Upper lobe of right lung (tissue), 1 donor: Measurements from ENCODE around the gene ENHO. TPM values are rescaled to one million over a fixed set of nuclear protein-coding genes. Genes with fewer than 3 reads are reported as not detected.

ENCODE experiments used
- ATAC-seq: fragments of 200-7000 bp; cut with Tn5 transposase; one replicate; pipeline ENCODE4 v1.9.1; 2020; ENCODE audit warnings: mild to moderate bottlenecking, moderate library complexity
- DNase-seq: peaks from one replicate; pipeline ENCODE4 v3.0.0-alpha.2; 2020
- H3K27ac ChIP-seq: fragments of 200-600 bp; one replicate; pipeline ENCODE4 v1.8.0; 2022
- H3K27me3 ChIP-seq: fragments of 200-600 bp; one replicate; pipeline ENCODE4 v1.8.0; 2022; ENCODE audit warnings: mild to moderate bottlenecking
- H3K36me3 ChIP-seq: fragments of 200-600 bp; one replicate; pipeline ENCODE4 v1.8.0; 2022
- H3K4me1 ChIP-seq: fragments of 200-600 bp; one replicate; pipeline ENCODE4 v1.8.0; 2022
- H3K4me3 ChIP-seq: fragments of 200-600 bp; one replicate; pipeline ENCODE4 v1.8.0; 2022; ENCODE audit warnings: mild to moderate bottlenecking
- H3K9me3 ChIP-seq: fragments of 200-600 bp; one replicate; pipeline ENCODE4 v1.8.0; 2022
- intact Hi-C: fragments of 100-400 bp; cut with DNase I; formaldehyde crosslinking; loops from one replicate; pipeline ENCODE4 v1.11.0; 2022
- total RNA-seq: library from RNA; stranded (reverse); fragmentation: NEBNext Ultra II Directional; extraction: Animal tissue kit (Norgen Biotek cat#: 25700); gene quantifications from one replicate; pipeline ENCODE4 v1.2.1, GENCODE V29; 2021
- TF ChIP-seq, protein P1 (sequence below): fragments of 200-600 bp; IDR thresholded peaks from one replicate; pipeline ENCODE4 v1.8.0; 2022; ENCODE audit warnings: antibody characterized with exemption
- donor health status: DM: no; HTN: yes; CAD: no; lungs with severe emphysema.

Gene ENHO
- total RNA-seq, 1 donor from 2014 or later = 0.61 TPM

DNA sequence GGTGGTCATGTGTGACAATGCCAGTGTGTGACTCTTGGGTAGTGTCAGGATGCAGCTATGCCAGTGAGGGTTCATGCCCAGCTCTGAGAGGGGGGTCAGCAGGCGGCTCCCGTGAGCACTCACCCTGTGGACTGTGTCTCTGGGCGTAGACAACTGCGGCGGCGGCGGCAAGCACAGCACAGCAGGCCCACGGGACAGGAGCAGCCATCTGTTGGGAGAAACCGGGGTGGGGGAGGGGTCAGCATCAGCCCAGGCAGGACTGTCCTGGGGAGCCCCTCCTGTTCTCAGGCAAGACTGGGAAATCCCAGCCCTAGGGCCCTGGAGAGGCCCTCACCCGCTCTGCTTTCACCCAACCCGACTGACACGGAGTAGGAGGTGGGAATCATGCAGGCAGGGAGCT is 46.0 kb upstream of the ENHO start:
- Histone ChIP-seq H3K9me3 (no peaks in the 10 kb centered on the region), H3K4me1 (no peaks in the 10 kb centered on the region), H3K4me3 (no peak overlapping the region), H3K27me3 (peaks cover 18% of the 10 kb centered on the region), H3K27ac (no peak overlapping the region), H3K36me3 (no peaks in the 10 kb centered on the region)
- DNase-seq (no peak), ATAC-seq (no peak)
- intact Hi-C loops = no loop called here
- TF ChIP-seq, protein P1, sequence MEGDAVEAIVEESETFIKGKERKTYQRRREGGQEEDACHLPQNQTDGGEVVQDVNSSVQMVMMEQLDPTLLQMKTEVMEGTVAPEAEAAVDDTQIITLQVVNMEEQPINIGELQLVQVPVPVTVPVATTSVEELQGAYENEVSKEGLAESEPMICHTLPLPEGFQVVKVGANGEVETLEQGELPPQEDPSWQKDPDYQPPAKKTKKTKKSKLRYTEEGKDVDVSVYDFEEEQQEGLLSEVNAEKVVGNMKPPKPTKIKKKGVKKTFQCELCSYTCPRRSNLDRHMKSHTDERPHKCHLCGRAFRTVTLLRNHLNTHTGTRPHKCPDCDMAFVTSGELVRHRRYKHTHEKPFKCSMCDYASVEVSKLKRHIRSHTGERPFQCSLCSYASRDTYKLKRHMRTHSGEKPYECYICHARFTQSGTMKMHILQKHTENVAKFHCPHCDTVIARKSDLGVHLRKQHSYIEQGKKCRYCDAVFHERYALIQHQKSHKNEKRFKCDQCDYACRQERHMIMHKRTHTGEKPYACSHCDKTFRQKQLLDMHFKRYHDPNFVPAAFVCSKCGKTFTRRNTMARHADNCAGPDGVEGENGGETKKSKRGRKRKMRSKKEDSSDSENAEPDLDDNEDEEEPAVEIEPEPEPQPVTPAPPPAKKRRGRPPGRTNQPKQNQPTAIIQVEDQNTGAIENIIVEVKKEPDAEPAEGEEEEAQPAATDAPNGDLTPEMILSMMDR = no peak

DNA sequence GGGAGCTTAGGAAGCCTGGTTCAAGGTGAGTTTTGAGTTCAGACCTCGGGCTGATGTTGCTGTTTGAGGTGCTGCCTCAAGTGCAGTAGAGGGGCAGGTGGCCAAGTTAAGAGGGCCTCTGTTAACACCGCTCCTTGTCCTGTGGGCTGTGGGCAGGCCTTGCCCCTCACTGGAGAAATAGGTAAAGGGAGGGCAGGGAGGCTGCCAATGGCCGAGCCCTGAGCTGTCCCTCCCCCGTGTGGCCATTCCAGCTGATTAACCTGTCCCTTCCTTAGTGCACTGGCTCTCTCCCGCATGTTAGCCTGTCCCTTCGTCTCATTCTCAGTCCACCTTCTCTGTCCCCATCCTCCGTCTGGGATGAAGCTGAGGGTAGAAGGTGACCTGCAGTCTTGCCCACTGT is 45.3 kb upstream of the ENHO start:
- ATAC-seq (peak; percentile 7), DNase-seq (no peak)
- peaks cover 18% of the 10 kb centered on the region for H3K27me3 ChIP-seq
- no peaks in the 10 kb centered on the region for H3K4me1 ChIP-seq
- H3K9me3 ChIP-seq = no peaks in the 10 kb centered on the region
- H3K36me3 ChIP-seq = no peaks in the 10 kb centered on the region
- no peak overlapping the region for H3K4me3 ChIP-seq
- intact Hi-C loops = no loop called here
- H3K27ac ChIP-seq = no peak overlapping the region
- TF ChIP-seq, protein P1 = no peak

DNA sequence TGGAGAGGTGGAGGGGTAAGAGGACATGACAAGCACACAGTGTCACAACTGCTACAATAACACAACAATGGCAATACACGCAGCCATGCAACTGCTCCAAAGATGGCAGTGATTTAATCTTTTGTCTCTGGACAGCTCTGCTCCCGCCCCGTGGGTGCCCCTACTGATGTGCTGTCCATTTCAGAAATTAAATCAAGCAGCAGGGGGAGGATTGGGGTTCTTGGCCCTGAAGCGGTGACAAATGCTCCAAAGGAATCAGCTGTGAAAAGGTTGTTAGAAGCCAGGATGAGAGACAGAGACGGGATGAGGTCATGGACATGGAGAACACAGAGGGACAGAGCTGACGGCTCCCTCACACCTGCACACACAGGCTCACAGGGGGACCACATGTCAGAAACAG is 44.2 kb upstream of the ENHO start:
- H3K4me3 ChIP-seq = no peak overlapping the region
- ATAC-seq = no peak
- no peaks in the 10 kb centered on the region for H3K9me3 ChIP-seq
- TF ChIP-seq, protein P1 = no peak
- no peak for DNase-seq
- H3K36me3 ChIP-seq = no peaks in the 10 kb centered on the region
- no peak overlapping the region for H3K27ac ChIP-seq
- H3K27me3 ChIP-seq = peaks cover 18% of the 10 kb centered on the region
- intact Hi-C loops = no loop called here
- H3K4me1 ChIP-seq = no peaks in the 10 kb centered on the region

GRCh38 chr9:34566322-34566721 is 43.5 kb upstream of the ENHO start:
- intact Hi-C loops = no loop called here
- Histone ChIP-seq H3K4me1 (peaks cover under 1% of the 10 kb centered on the region), H3K9me3 (no peaks in the 10 kb centered on the region), H3K36me3 (no peaks in the 10 kb centered on the region), H3K27ac (no peak overlapping the region), H3K27me3 (peaks cover 18% of the 10 kb centered on the region), H3K4me3 (no peak overlapping the region)
- DNase-seq = no peak
- no peak for ATAC-seq
- TF ChIP-seq, protein P1 = no peak

- intact Hi-C loops = no loop called here
- H3K27ac ChIP-seq = no peak overlapping the region
- H3K4me3 ChIP-seq = no peak overlapping the region
- ATAC-seq (no peak), DNase-seq (no peak)
- H3K4me1 ChIP-seq = peaks cover 5% of the 10 kb centered on the region
- H3K27me3 ChIP-seq = peaks cover 18% of the 10 kb centered on the region
- no peaks in the 10 kb centered on the region for H3K36me3 ChIP-seq
- H3K9me3 ChIP-seq = no peaks in the 10 kb centered on the region
- TF ChIP-seq, protein P1 = no peak
These were observed 43.1 kb upstream of the ENHO start for GRCh38 chr9:34565856-34566255.

DNA sequence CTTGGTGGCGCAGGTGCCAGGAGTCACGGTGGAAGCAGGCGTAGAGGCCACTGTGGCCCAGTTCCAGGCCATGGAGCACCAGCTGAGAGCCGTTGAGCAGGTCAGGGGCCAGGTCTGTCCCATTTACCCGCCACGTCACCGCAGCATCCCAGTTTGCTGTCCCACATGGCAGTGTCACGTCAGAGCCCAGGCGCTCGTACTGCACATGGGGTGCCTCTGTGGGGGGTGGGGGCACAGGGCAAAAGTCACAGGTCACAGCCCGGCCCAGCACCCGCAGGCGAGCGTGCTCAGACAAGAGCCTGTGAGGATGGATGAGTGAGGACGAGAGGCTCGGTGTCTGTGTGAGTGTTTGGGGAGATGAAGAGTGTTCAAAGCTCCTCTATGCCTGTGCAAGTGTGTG is 41.8 kb upstream of the ENHO start:
- no peak for DNase-seq
- no peak for ATAC-seq
- peaks cover 22% of the 10 kb centered on the region for H3K27me3 ChIP-seq
- no peak overlapping the region for H3K4me3 ChIP-seq
- H3K27ac ChIP-seq = no peak overlapping the region
- intact Hi-C loops = no loop called here
- H3K9me3 ChIP-seq = no peaks in the 10 kb centered on the region
- TF ChIP-seq, protein P1 = no peak
- H3K36me3 ChIP-seq = no peaks in the 10 kb centered on the region
- peaks cover 7% of the 10 kb centered on the region for H3K4me1 ChIP-seq
